ENCODE data around the gene HSD11B1L.

Gene HSD11B1L

GRCh38 chr19:5667751-5668271 lies 13.0 kb upstream of the HSD11B1L start:
- ATAC-seq: no peak

- no peak for ATAC-seq
These were observed 11.6 kb upstream of the HSD11B1L start for GRCh38 chr19:5669212-5669611.

- no peak for ATAC-seq
These were observed 9.2 kb upstream of the HSD11B1L start for GRCh38 chr19:5671600-5671999.

DNA sequence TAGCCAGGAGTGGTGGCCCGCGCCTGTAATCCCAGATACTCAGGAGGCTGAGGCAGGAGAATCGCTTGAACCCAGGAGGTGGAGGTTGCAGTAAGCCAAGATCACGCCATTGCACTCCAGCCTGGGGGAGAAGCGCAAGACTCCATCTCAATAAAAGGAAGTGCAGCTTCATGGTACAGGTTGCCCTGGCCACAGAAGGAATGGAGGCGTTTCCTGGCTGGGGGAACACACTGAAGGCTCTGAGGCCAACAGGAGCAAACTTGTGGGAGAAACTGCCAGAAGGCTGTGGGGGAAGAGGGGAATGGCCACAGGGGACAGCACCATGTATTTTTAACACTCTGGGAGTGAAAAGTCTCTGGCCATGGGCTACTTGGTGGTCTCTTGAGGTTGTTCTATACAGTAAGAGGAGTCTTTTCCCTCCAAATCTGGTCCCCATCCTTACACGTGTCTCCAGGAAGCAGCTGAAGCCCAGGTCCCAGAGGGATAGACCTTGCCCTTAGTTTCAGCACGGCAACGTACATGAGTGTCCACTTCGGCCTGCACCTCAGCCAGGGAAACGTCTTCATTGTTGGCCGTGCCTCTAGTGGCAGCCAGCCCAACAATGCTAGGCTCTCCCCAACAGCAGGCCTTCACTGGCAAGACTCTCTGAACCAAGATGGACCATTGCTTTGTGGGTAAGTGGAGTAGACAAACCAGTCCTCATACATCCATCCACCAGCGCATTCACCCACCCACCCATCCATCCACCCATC lies 7.9 kb upstream of the HSD11B1L start:
- ATAC-seq: no peak

- no peak for ATAC-seq
These were observed 7.1 kb upstream of the HSD11B1L start for GRCh38 chr19:5673752-5674151.

GRCh38 chr19:5674714-5675113 lies 6.1 kb upstream of the HSD11B1L start:
- ATAC-seq: no peak

DNA sequence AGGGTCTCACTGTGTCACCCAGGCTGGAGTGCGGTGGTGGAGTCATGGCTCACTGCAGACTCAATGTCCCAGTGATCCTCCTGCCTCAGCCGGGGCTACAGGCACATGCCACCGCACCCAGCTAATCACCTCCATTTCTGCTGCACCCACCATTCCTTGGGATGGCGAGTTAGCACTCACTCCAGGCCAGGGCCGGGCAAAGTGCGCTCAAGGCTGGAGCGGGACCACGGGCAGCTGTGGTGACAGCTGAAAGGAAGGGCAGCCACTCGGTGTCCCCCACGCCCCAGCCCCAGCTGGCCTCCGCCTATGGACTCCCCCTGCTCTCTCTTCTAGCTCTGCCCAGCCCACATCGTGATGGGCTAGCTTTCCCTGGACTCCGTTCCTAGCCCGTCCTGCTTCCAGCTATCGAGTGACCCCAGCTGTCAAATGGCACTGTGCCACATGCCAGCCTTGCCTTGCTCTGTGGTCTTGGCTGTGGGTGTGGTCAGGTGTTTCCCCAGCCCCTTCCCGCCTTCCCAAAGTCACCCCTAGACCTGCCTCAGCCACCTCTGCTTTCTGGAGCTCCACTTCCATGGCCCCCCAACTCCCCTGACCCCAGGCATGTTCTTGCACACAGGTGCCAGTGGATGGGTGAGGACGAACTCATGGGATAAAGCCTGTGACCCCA lies 4.6 kb upstream of the HSD11B1L start:
- ATAC-seq: no peak

DNA sequence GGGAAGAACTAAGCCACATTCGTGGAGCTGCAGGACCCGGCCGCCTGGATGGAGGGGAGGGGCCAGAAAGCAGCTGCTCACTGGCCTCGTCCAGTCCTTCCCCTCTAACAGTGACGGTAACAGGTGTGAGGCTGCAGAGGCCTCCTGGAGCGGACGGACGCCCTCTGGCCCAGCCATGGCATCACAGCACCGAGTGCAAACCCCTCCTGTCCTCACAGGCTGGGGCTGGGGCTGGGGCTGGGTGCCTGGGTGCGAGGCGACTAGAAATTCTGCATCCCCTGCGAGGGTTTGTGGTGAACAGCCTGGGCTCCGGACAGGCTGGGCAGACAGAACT lies 4.1 kb upstream of the HSD11B1L start:
- ATAC-seq: no peak

GRCh38 chr19:5677136-5677535 lies 3.7 kb upstream of the HSD11B1L start:
- ATAC-seq: no peak

DNA sequence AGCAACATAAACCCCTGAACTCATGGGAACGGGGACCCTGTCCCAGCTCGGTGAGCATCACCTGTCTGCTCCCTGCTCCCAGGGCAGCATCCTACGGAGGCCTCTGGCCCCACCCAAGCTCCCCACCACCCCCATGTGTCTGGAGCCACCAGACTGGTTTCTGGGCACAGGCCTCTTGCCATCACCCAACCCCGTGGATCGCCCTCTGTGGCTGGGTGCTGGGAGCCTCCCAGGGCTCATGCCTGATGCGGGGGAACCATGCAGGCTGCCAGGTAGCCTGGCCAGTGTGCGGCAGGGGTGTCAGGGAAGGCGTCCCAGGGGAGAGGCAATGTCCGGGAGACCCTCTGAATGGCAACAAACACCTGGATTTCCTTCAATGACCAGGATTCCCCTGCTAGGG lies 3.2 kb upstream of the HSD11B1L start:
- ATAC-seq: no peak

- ATAC-seq: no peak
These were observed 2.6 kb upstream of the HSD11B1L start for GRCh38 chr19:5678071-5678718.

DNA sequence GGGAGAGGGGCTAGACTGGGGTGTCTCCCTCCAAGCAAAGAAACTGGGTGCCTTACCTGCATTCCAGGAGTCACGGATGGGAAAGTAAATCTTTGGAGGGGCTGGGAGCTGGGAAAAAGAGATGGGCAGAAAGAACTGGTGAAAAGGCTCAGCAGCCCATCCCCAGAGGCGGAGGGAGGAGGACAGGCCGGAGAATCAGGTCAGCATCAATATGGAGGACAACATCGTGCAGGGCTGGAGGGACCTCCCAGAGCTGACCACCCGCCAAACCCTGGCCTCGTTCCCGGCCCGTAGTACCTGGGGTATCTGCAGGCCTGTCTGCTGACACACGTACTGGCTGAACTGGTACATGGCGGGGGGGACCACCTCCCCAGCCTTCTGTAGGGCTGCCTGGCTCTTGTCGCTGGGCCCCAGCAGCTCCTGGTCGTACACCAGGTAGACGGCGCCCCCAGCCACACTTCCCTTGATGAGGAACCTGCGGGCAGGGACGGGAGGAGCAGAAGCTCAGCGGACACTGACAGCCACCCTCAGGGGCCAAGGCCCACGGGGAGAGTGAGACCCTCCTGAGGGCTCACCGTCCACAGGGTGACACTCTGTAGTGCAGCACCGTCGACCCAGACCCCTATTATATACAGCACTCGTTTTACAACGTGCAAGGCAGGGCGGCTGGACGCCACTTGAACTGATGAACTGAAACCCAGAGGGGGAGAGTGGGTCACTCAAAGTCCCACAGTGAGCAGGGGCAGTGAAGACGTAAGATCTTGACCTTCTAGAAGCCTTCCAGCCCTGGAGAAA lies 1.3 kb upstream of the HSD11B1L start:
- no peak for ATAC-seq

GRCh38 chr19:5680084-5680436 lies 767 bp upstream of the HSD11B1L start:
- no peak for ATAC-seq

DNA sequence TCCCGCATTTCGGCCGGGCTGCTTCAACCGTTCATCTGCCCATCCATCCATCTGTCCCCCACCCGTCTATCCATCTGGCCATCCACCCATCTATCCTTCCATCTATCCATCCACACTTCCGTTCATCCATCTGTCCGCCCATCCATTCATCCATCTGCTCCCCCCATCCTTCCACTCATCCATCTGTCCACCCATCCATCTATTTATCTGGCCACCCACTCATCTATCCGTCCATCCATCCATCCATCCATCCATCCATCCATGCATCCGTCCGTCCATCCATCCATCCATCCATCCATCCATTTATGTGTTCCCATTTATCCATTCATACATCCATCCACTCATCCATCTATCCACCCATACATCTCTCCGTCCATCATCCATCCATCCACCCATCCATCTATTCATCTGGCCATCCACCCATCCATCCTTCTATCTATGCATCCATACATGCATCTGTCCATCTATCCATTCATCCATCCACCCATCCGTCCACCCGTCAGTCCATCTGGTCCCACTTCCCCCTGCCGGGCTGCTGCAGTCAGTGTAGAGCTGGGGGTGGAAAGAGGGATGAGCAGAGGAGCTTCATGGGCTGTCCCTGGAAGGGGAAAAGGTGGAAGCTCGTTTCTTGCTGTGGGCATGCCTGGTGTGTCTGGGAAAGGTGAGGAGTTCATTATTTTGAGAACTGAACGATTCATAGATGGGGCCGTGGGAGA lies 722 bp downstream of the HSD11B1L start:
- no peak for ATAC-seq

GRCh38 chr19:5682107-5682482 lies 1.3 kb downstream of the HSD11B1L start:
- no peak for ATAC-seq

DNA sequence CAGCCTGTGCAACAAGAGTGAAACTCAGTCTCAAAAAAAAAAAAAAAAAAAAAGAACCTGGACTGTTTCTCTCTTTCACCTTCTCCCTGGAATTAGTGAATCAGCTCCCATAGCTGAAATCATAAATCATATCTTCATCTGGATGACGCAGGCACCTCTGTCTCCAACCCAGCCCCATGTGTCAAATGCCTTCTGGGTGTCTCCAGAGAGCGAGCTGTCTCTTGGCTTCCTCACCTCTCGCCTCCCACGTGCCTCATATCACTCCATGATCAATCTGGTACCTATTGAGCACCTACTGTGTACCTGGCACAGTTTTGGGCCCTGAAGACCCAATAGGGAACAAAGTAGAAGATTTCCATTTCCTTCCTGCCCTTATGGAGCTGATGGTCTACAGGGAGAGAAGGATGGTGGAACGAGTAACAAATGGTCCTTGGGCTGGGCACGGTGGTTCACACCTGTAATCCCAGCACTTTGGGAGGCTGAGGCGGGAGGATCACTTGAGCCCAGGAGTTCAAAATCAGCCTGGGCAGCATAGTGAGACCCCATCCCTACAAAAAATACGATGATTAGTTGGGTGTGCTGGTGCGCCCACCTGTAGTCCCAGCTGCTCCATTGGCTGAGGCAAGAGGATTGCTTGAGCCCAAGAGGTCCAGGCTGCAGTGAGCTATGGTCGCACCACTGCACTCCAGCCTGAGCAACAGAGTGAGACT lies 2.5 kb downstream of the HSD11B1L start:
- ATAC-seq: no peak

- no peak for ATAC-seq
These were observed 4.0 kb downstream of the HSD11B1L start for GRCh38 chr19:5684694-5685430.

- ATAC-seq: no peak
These were observed 5.5 kb downstream of the HSD11B1L start for GRCh38 chr19:5686326-5686646.

- ATAC-seq: peak; percentile 63 to 65
These were observed 6.0 kb downstream of the HSD11B1L start for GRCh38 chr19:5686647-5687359.

DNA sequence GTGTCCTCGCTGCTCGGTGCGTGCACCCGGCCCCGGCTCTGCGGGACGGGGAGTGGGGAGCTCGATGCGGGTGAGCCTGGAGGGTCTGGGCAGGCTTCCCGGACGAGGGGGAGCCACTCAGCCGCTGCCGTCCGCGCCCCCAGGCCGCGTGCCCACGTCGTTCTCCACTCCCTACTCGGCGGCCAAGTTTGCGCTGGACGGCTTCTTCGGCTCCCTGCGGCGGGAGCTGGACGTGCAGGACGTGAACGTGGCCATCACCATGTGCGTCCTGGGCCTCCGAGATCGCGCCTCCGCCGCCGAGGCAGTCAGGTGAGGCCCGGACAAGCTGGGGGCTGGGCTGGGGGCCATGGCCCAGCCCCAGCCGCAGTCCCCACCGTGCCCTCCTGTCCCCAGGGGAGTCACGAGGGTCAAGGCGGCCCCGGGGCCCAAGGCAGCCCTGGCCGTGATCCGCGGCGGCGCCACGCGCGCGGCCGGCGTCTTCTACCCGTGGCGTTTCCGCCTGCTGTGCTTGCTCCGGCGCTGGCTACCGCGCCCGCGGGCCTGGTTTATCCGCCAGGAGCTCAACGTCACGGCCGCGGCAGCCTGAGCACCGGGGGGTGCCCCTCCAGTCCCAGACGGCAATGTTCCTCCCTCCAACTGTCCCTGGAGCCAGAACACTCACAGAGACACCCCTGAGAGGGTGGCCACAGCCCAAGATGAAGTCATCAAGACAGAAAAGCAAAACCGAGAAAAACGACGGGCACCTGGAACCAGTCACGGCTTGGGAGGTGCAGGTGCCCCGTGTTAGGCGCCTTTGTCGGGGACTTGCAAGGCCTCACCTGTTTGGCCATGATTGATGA lies 6.8 kb downstream of the HSD11B1L start:
- no peak for ATAC-seq

Data from activated CD4-positive, CD25-positive, alpha-beta regulatory T cell treated with anti-CD3 and anti-CD28 coated beads, Interleukin-2, amount 50 U/mL, for 24 hours (primary cell).